PC-9 (cell line): ENCODE results near the gene FNDC4.

Experiments
- CTCF ChIP-seq: fragments of 200-600 bp; sonication (generic); conservative IDR thresholded peaks from 2 replicates; pipeline ENCODE4 v1.6.1; 2017; ENCODE audit warnings: mixed run types, antibody characterized with exemption, mild to moderate bottlenecking, moderate library complexity
- EZH2 ChIP-seq: fragments of 200-600 bp; sonication (generic); IDR thresholded peaks from 2 replicates; pipeline ENCODE4 v1.8.0; 2017; ENCODE audit warnings: antibody characterized with exemption, low read depth

- TF ChIP-seq CTCF, result no peak
- no peak for TF ChIP-seq EZH2
These were observed 48.9 kb downstream of the FNDC4 start for GRCh38 chr2:27446057-27446456.
